GM19351 (cell line): ENCODE data around the gene OR2F2.

ENCODE experiments used
- ATAC-seq: cut with Tn5 transposase; IDR thresholded peaks from one replicate; pipeline ENCODE4 v1.9.1; 2021; ENCODE audit warnings: mild to moderate bottlenecking, moderate library complexity; ENCODE audit not compliant: unreplicated experiment

Gene OR2F2

GRCh38 chr7:143934526-143935325 is at the start of gene OR2F2:
TSS of gene OR2F2 (plus strand) at chr7:143935233. CDS start at chr7:143935233, 0 bp downstream.
- no peak for ATAC-seq

- ATAC-seq, result no peak
These were observed 49.1 kb upstream of the OR2F2 start for GRCh38 chr7:143885951-143886350.

- ATAC-seq, result no peak
These were observed 48.1 kb upstream of the OR2F2 start for GRCh38 chr7:143886826-143887477.

GRCh38 chr7:143889068-143889467 is 46.0 kb upstream of the OR2F2 start:
- no peak for ATAC-seq

- ATAC-seq, result no peak
These were observed 44.5 kb upstream of the OR2F2 start for GRCh38 chr7:143890558-143890957.

GRCh38 chr7:143891457-143891856 is 43.6 kb upstream of the OR2F2 start:
- no peak for ATAC-seq

- ATAC-seq, result peak; percentile 99
These were observed 42.3 kb upstream of the OR2F2 start for GRCh38 chr7:143892527-143893300.

- ATAC-seq, result no peak
These were observed 38.4 kb upstream of the OR2F2 start for GRCh38 chr7:143896667-143897066.

GRCh38 chr7:143898810-143899209 is 36.2 kb upstream of the OR2F2 start:
- no peak for ATAC-seq

- ATAC-seq, result no peak
These were observed 34.7 kb upstream of the OR2F2 start for GRCh38 chr7:143900230-143900766.

- no peak for ATAC-seq
These were observed 33.7 kb upstream of the OR2F2 start for GRCh38 chr7:143901332-143901667.

GRCh38 chr7:143901668-143902331 is 33.2 kb upstream of the OR2F2 start, which contains the start of gene TCAF1:
TSS of gene TCAF1 (minus strand) at chr7:143902176. CDS start at chr7:143876608, 25,568 bp downstream.
- peak; percentile 86 for ATAC-seq

GRCh38 chr7:143902332-143902899 is 32.6 kb upstream of the OR2F2 start:
- ATAC-seq, result no peak

- ATAC-seq, result no peak
These were observed 29.5 kb upstream of the OR2F2 start for GRCh38 chr7:143905509-143905908.

GRCh38 chr7:143906151-143906550 is 28.9 kb upstream of the OR2F2 start:
- ATAC-seq, result no peak

- no peak for ATAC-seq
These were observed 28.1 kb upstream of the OR2F2 start for GRCh38 chr7:143906895-143907294.

GRCh38 chr7:143908120-143908519 is 26.9 kb upstream of the OR2F2 start:
- ATAC-seq, result no peak

GRCh38 chr7:143909863-143910262 is 25.2 kb upstream of the OR2F2 start:
- ATAC-seq, result no peak

GRCh38 chr7:143910473-143911248 is 24.4 kb upstream of the OR2F2 start:
- no peak for ATAC-seq
